Stimulated activated CD8-positive, alpha-beta memory T cell treated with anti-CD3 and anti-CD28 coated beads, Interleukin-2, amount 100 ng/mL, for 48 hours (primary cell): ENCODE results near the gene CEP162.
"Not testable (repeated sequence)": the region's sequence is repeated elsewhere in the genome, so short reads cannot be mapped to it uniquely, and the experiment has no call there.

Experiments used
- DNase-seq, 2 donors: peaks; one replicate each; pipeline ENCODE4 v3.0.0-alpha.2; 2020; ENCODE audit warnings: low read depth in 2 of 2

Gene CEP162

DNA sequence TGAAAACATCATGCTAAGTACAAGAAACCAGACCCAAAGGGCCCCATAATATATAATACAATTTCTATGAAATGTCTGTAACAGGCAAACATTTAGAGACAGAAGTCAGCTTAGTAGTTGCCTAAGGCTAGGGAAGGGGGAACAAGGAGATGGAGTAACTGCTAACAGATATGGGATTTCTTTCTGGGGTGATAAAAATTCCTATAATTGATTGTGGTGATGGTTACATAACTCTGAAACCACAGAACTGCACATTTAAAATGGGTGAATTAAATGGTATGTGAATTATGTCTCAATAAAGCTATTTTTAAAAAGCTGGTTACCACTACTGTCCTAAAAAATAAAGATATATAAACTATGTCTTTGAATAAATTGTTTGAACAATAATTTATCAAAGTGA is 3.2 kb downstream of the CEP162 start:
- DNase-seq = no peak

DNA sequence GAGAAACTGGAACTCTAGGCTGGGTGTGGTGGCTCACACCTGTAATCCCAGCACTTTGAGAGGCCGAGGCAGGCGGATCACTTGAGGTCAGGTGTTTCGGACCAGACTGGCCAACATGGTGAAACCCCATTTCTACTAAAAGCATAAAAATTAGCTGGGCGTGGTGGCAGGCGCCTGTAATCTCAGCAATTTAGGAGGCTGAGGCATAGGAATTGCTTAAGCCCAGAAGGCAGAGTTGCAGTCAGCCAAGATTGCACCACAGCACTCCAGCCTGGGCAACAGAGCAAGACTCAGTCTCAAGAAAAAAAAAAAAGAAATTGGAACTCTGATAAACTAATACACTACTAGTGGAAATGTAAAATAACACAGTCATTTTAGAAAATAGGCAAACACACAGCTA is 3.8 kb downstream of the CEP162 start:
- DNase-seq = not testable (repeated sequence)

GRCh38 chr6:84222426-84222825 is 5.0 kb downstream of the CEP162 start:
- no peak for DNase-seq

- DNase-seq = no peak
Observed at GRCh38 chr6:84220809-84221409, 6.5 kb downstream of the CEP162 start.

GRCh38 chr6:84218091-84218490 is 9.4 kb downstream of the CEP162 start:
- no peak for DNase-seq

DNA sequence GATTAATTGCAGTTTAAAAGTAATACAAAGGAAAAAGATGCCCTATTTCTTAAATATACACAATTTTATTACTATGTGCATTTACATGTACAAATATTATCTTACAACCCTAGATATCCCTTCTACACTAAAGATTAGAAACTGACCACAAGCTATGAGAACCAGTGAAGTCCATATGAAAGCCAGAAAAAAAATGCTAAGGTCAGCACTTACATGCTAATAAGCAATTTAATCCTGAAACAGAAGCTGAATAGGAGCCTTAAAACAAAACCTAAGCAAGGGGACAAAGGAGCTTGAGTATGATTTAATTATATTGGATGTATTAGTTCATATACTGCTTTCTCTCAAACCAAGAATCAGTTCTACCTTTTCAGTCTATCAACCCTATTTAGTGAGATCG is 14.2 kb downstream of the CEP162 start:
- no peak for DNase-seq

- no peak for DNase-seq
Observed at GRCh38 chr6:84204011-84204410, 23.4 kb downstream of the CEP162 start.

GRCh38 chr6:84199987-84200386 is 27.5 kb downstream of the CEP162 start:
- not testable (repeated sequence) for DNase-seq

DNA sequence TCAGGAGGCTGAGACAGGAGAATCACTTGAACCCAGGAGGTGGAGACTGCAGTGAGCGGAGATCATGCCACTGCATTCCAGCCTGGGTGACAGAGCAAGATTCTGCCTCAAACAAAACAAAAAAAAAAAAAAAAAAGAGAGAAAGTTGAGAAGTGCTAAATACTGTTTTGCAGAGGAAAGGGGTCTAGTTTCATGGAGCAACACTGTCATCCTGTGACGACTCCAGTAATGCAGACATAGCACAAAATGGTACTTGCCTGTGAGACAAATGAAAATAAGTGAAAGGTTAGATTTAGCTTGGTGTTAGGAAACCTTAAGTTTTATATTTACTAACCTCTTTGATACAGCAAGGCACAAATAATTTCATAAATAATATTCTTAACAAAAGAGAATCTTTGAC is 29.7 kb downstream of the CEP162 start:
- no peak for DNase-seq

GRCh38 chr6:84193114-84193708 is 34.2 kb downstream of the CEP162 start:
- DNase-seq = no peak

GRCh38 chr6:84191802-84192201 is 35.6 kb downstream of the CEP162 start:
- no peak for DNase-seq

- DNase-seq = not testable (repeated sequence)
Observed at GRCh38 chr6:84189356-84189755, 38.1 kb downstream of the CEP162 start.

DNA sequence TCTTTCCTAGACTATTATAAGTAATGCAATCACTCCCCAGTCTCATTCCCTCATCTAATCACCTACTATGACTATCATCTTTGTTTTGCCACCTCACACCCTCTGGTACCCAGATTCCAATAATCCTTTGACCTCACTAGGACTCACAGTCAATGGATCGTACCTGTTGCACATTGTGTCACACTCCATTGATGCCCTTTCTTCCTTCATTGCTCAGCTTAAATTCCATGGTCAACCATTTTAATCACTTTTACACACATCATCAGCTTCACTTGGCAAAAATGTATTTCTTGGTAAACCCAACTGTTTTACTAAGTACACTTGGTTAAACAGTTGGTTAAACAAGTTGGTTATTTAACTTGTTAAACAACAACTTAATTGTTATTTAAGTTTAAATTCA is 44.0 kb downstream of the CEP162 start:
- no peak for DNase-seq

DNA sequence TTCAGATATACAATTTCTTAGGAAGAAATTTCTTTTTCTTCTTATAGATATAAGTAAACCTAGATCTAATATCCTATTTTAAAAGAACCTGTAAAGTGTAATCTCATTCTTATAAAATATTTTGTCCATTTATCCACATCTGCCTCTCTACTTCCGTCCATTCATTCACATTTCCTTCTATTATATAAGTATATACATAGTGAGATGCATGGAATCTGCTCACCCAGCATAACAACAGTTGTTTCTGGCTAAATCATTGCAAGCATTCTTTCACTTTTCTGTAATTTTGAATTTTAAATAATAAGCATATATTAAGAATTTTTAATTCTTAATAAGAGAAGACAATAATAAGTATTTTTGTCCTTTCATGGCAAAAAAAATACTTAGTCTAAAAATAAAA is 45.4 kb downstream of the CEP162 start:
- DNase-seq = no peak

GRCh38 chr6:84177241-84177640 is 50.2 kb downstream of the CEP162 start:
- no peak for DNase-seq

DNA sequence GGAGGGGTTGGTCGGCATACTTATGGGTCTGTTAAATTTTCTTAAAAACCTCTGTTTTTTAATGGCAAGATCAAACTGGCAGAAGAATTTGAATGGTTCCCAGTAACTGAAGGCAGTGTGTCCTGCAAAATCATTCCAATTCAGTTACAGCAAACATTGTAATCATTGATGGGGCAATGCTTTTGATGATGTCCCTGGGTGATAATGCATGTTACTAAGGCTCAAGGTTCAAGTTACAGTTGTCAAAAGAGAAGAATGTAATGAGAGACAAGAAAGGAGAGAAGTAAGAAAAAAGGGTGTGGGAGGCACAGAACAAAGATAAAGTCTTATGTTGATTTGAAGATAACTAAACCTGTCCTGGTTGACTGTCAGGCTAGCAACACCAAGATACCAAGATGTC is 54.9 kb downstream of the CEP162 start:
- DNase-seq = no peak

DNA sequence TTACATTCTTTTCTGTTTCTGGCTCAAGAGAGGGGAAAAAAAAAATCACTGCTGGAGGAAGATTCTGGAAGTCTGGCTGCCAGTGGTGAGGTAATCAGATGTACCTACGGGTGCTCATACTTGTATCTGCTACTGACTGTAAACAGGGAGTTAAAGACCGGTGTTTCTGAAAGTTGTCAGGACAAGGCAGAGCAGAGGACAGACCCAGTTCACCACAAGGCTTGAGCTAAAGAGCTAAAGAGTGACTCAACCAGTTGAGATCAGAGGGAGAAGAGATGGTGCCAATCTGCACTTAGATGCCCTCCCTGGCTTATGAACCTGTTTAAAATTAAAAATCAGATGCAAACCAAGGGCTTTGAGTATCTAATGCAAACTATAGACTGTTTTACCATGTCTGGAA is 55.4 kb downstream of the CEP162 start:
- no peak for DNase-seq

GRCh38 chr6:84167457-84167856 is 60.0 kb downstream of the CEP162 start:
- DNase-seq = no peak

DNA sequence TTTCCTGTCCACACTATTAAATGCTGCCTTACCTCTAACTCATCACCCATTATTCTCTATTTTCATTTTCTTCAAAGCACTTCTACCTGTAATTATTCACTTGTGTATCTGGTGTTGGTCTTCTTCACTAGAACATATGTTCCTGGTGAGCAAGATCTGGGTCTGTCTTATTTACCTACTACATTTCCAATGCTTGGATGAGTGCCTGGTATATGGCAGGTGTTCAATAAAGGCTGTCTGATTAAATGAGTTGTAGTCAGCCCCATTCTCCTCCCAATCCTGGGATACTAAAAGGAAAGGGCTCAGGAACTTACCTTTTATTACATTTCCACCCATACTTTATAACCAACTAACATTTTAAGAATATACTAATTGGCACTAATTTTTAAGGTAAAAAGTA is 61.0 kb downstream of the CEP162 start:
- no peak for DNase-seq

DNA sequence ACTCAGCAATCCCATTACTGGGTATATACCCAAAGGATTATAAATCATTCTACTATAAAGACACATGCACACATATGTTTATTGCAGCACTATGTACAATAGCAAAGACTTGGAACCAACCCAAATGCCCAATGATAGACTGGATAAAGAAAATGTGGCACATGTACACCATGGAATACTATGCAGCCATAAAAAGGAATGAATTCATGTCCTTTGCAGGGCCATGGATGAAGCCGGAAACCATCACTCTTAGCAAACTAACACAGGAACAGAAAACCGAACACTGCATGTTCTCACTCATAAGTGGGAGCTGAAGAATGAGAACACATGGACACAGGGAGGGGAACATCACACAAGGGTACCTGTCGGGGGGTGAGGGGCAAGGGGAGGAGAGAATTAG is 63.1 kb downstream of the CEP162 start:
- not testable (repeated sequence) for DNase-seq

- DNase-seq = no peak
Observed at GRCh38 chr6:84161190-84161589, 66.3 kb downstream of the CEP162 start.

GRCh38 chr6:84156306-84156705 is 71.1 kb downstream of the CEP162 start:
- no peak for DNase-seq

DNA sequence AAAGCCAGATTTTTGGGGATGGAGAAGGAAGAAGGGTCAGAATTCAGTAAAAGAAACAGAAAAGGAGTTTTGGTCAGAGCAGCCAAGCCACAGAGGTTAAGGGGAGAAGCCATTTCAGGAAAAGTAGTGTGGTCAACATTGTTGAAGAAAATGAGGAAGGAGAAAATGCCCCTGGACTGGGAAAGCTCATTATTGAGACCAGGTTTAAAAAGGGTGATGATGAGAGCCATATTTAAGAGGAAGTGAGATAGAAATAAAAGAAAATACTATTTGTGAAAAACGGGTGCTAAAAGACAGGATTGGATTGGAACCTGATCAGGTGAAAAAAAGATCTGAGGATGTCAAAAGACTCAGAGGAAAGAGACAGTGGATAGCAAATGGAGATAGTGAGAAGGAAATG is 75.8 kb downstream of the CEP162 start:
- no peak for DNase-seq

DNA sequence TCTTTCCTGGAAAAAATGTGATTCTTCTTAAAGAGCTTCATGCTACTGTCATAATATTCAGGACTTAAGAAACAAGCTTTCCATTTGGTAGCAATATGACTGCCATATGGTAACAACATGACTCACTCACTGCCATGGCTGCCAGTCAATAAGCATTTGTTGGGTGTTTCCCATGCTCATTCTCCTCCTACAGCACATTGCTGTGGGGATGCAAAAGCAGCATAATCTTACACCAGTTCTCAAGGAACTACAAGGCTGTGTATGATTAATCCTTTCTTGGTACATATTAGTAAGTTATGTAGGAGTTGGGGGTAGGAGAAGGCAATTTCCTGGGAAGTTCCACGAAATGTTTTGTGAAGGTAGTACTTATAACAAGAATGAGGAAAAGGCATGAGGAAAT is 76.7 kb downstream of the CEP162 start:
- no peak for DNase-seq
